Neural progenitor cell (in vitro differentiated cells): ENCODE results near the gene USP27X. TPM values are rescaled to one million over a fixed set of nuclear protein-coding genes. Genes with fewer than 3 reads are reported as not detected.

Experiments
- DNase-seq: peaks from one replicate; pipeline ENCODE4 v3.0.0-alpha.2; 2016; ENCODE audit warnings: low spot score
- H2AFZ ChIP-seq: fragments of 200-600 bp; sonication (generic); replicated peaks from 2 replicates; pipeline ENCODE4 v1.6.1; 2016; ENCODE audit warnings: antibody characterized with exemption
- H3F3A ChIP-seq: fragments of 200-600 bp; sonication (generic); 2 replicates; pipeline ENCODE4 v1.6.1; 2016; ENCODE audit warnings: antibody characterized with exemption, low read depth
- H3K27ac ChIP-seq: fragments of 200-600 bp; sonication (generic); 2 replicates; pipeline ENCODE4 v1.5.1; 2016; ENCODE audit warnings: mild to moderate bottlenecking
- H3K27me3 ChIP-seq: fragments of 200-600 bp; sonication (generic); 2 replicates; pipeline ENCODE4 v1.6.1; 2016; ENCODE audit warnings: mild to moderate bottlenecking, moderate library complexity
- H3K36me3 ChIP-seq: fragments of 200-600 bp; sonication (generic); 2 replicates; pipeline ENCODE4 v1.5.1; 2016
- H3K4me1 ChIP-seq: fragments of 200-600 bp; sonication (generic); 2 replicates; pipeline ENCODE4 v1.6.1; 2016; ENCODE audit warnings: mixed run types
- H3K4me2 ChIP-seq: fragments of 200-600 bp; sonication (generic); 2 replicates; pipeline ENCODE4 v1.6.1; 2016
- H3K4me3 ChIP-seq: fragments of 200-600 bp; sonication (generic); 2 replicates; pipeline ENCODE4 v1.5.1; 2016
- H3K79me2 ChIP-seq: fragments of 200-600 bp; sonication (generic); 2 replicates; pipeline ENCODE4 v1.6.1; 2016; ENCODE audit warnings: low read depth
- H3K9ac ChIP-seq: fragments of 200-600 bp; sonication (generic); 2 replicates; pipeline ENCODE4 v1.6.1; 2016
- H3K9me3 ChIP-seq: fragments of 200-600 bp; sonication (generic); 2 replicates; pipeline ENCODE4 v1.5.1; 2016; ENCODE audit warnings: low read depth
- H4K20me1 ChIP-seq: fragments of 200-600 bp; sonication (generic); 2 replicates; pipeline ENCODE4 v1.6.1; 2016; ENCODE audit warnings: low read depth
- H3K27ac Mint-ChIP-seq: 3 replicates; pipeline ENCODE4 v1.8.0; 2021; ENCODE audit warnings: mixed read lengths
- H3K27me3 Mint-ChIP-seq: 2 replicates; pipeline ENCODE4 v1.8.0; 2022; ENCODE audit warnings: low read depth, mild to moderate bottlenecking, inconsistent platforms, moderate library complexity, mixed read lengths; ENCODE audit not compliant: insufficient read depth
- H3K36me3 Mint-ChIP-seq: 3 replicates; pipeline ENCODE4 v1.8.0; 2021; ENCODE audit warnings: mixed read lengths
- H3K4me1 Mint-ChIP-seq: 3 replicates; pipeline ENCODE4 v1.8.0; 2021; ENCODE audit warnings: mixed read lengths
- H3K4me3 Mint-ChIP-seq: 3 replicates; pipeline ENCODE4 v1.8.0; 2021; ENCODE audit warnings: mild to moderate bottlenecking, moderate library complexity, mixed read lengths
- H3K9me3 Mint-ChIP-seq: 3 replicates; pipeline ENCODE4 v1.8.0; 2020; ENCODE audit warnings: mixed read lengths
- EZH2 ChIP-seq: fragments of 200-600 bp; sonication (generic); IDR thresholded peaks from 2 replicates; pipeline ENCODE4 v1.6.1; 2017; ENCODE audit warnings: antibody characterized with exemption, mild to moderate bottlenecking, moderate library complexity
- EZH2phosphoT487 ChIP-seq: fragments of 200-600 bp; sonication (generic); IDR thresholded peaks from 2 replicates; pipeline ENCODE4 v1.6.1; 2017; ENCODE audit warnings: antibody characterized with exemption
- total RNA-seq: library from RNA; depleted of rRNA; stranded (reverse); fragments of >200 nt; gene quantifications from 2 replicates; pipeline ENCODE4 v1.2.3, GENCODE V29; 2015; ENCODE audit warnings: low replicate concordance
- TF ChIP-seq, protein P1 (sequence below): fragments of 200-600 bp; sonication (generic); IDR thresholded peaks from 2 replicates; pipeline ENCODE4 v1.5.1; 2017; ENCODE audit warnings: antibody characterized with exemption, mild to moderate bottlenecking

The USP27X gene
- total RNA-seq, 1 donor from 2014 or later, result 4.2 TPM

DNA sequence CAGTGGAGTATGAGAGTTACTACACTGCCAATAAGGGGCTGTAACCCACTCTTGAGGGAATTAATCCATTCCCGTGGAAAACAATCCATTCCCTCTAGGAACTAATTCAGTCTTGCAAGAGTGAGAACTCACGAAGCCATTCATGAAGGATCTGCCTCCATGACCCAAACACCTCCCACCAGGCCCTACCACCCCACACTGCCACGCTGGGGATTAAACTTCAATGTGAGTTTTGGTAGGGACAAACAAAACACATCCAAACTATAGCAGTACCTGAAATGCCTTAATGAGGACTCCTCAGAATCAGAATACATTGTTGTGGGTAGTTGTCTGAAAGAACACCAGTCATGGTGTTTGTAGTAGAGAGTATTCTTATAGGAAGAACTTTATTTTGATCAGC lies 31.0 kb upstream of the USP27X start:
- Mint-ChIP-seq H3K27ac (no peak overlapping the region), H3K9me3 (no peaks in the 10 kb centered on the region)
- no peak overlapping the region for H3K4me2 ChIP-seq

DNA sequence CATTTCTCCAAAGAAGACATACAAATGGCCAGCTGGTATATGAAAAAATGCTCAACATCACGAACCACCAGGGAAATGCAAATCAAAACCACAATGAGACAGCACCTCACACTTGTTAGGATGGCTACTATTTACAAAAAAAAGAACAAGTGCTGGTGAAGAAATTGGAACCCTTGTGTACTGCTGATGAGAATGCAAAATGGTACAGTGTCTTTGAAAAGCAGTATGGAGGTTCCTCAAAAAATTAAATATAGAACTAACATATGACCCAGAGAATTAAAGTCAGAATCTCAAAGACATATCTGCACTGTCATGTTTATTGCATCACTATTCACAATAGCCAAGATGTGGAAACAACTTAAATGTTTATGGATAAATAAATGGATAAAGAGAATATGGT lies 29.3 kb upstream of the USP27X start:
- no peaks in the 10 kb centered on the region for H3K27me3 ChIP-seq
- Mint-ChIP-seq H3K27me3 (peaks cover 4% of the 10 kb centered on the region), H3K4me1 (peaks cover 12% of the 10 kb centered on the region), H3K36me3 (no peaks in the 10 kb centered on the region), H3K9me3 (no peaks in the 10 kb centered on the region), H3K4me3 (no peak overlapping the region), H3K27ac (no peak overlapping the region)
- no peak overlapping the region for H3K4me2 ChIP-seq
- H3F3A ChIP-seq, result no peaks in the 10 kb centered on the region
- H4K20me1 ChIP-seq, result no peaks in the 10 kb centered on the region
- H3K9me3 ChIP-seq, result peaks cover 6% of the 10 kb centered on the region
- H3K27ac ChIP-seq, result no peak overlapping the region
- no peak for DNase-seq
- TF ChIP-seq EZH2phosphoT487, result no peak
- TF ChIP-seq EZH2, result no peak
- TF ChIP-seq, protein P1, sequence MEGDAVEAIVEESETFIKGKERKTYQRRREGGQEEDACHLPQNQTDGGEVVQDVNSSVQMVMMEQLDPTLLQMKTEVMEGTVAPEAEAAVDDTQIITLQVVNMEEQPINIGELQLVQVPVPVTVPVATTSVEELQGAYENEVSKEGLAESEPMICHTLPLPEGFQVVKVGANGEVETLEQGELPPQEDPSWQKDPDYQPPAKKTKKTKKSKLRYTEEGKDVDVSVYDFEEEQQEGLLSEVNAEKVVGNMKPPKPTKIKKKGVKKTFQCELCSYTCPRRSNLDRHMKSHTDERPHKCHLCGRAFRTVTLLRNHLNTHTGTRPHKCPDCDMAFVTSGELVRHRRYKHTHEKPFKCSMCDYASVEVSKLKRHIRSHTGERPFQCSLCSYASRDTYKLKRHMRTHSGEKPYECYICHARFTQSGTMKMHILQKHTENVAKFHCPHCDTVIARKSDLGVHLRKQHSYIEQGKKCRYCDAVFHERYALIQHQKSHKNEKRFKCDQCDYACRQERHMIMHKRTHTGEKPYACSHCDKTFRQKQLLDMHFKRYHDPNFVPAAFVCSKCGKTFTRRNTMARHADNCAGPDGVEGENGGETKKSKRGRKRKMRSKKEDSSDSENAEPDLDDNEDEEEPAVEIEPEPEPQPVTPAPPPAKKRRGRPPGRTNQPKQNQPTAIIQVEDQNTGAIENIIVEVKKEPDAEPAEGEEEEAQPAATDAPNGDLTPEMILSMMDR, result no peak
- H3K79me2 ChIP-seq, result no peaks in the 10 kb centered on the region
- H3K4me3 ChIP-seq, result no peak overlapping the region
- H3K36me3 ChIP-seq, result no peaks in the 10 kb centered on the region
- no peaks in the 10 kb centered on the region for H3K4me1 ChIP-seq
- no peak overlapping the region for H2AFZ ChIP-seq
- no peak overlapping the region for H3K9ac ChIP-seq

More for the DNA sequence above, 31.0 kb upstream of the USP27X start:
- no peaks in the 10 kb centered on the region for H3K36me3 Mint-ChIP-seq
- Histone ChIP-seq H3K36me3 (no peaks in the 10 kb centered on the region), H3K4me1 (no peaks in the 10 kb centered on the region), H3K79me2 (no peaks in the 10 kb centered on the region), H3K27ac (no peak overlapping the region), H3K27me3 (no peaks in the 10 kb centered on the region), H2AFZ (no peak overlapping the region), H3F3A (no peaks in the 10 kb centered on the region), H3K9ac (no peak overlapping the region), H4K20me1 (no peaks in the 10 kb centered on the region), H3K9me3 (peaks cover 6% of the 10 kb centered on the region), H3K4me3 (no peak overlapping the region)
- no peak for DNase-seq
- no peak overlapping the region for H3K4me3 Mint-ChIP-seq
- H3K27me3 Mint-ChIP-seq, result peaks cover 4% of the 10 kb centered on the region
- H3K4me1 Mint-ChIP-seq, result peaks cover 30% of the 10 kb centered on the region
- TF ChIP-seq, protein P1, result no peak
- TF ChIP-seq EZH2 (no peak), EZH2phosphoT487 (no peak)

DNA sequence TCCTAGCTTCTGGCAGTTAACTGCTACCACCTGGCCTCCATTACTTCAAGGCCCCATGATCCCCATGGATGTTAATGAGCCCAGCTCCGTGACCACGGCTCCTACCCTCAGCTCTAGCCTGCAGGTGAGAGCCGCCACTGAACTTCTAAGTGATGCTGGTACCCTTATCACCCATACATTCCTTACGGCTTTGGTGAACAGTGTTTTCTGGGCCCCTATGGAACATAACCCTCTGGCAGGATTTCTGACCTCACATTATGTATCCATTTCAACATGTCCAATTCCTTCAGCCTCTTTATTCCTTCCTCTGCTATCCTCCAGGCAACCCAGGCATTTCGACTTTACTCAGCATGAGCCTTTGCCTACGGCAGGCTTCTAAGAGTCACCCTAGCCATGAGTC lies 25.6 kb upstream of the USP27X start:
- H3K4me2 ChIP-seq, result no peak overlapping the region
- H3K9ac ChIP-seq, result no peak overlapping the region
- no peak for DNase-seq
- no peak overlapping the region for H2AFZ ChIP-seq
- TF ChIP-seq EZH2phosphoT487 (no peak), EZH2 (no peak)
- TF ChIP-seq, protein P1, result no peak
- no peaks in the 10 kb centered on the region for H3K36me3 ChIP-seq
- Mint-ChIP-seq H3K27ac (no peak overlapping the region), H3K4me3 (no peak overlapping the region), H3K4me1 (no peaks in the 10 kb centered on the region), H3K27me3 (no peaks in the 10 kb centered on the region), H3K9me3 (no peaks in the 10 kb centered on the region), H3K36me3 (no peaks in the 10 kb centered on the region)
- H3K79me2 ChIP-seq, result no peaks in the 10 kb centered on the region
- no peaks in the 10 kb centered on the region for H3K27me3 ChIP-seq
- H3K9me3 ChIP-seq, result no peaks in the 10 kb centered on the region
- no peak overlapping the region for H3K27ac ChIP-seq
- no peak overlapping the region for H3K4me3 ChIP-seq
- H3F3A ChIP-seq, result no peaks in the 10 kb centered on the region
- no peaks in the 10 kb centered on the region for H4K20me1 ChIP-seq
- H3K4me1 ChIP-seq, result no peaks in the 10 kb centered on the region
